IMR-90 (cell line): ENCODE measurements around the gene ANTXR2. TPM values are rescaled to one million over a fixed set of nuclear protein-coding genes. Genes with fewer than 3 reads are reported as not detected.

Experiments
- ATAC-seq: fragments of 200-7000 bp; cut with Tn5 transposase; 2 replicates; pipeline ENCODE4 v1.9.1; 2020; ENCODE audit warnings: low read depth, mild to moderate bottlenecking, moderate library complexity
- BruUV-seq: library from RNA; stranded (reverse); fragments of 400-500 nt; replicated peaks from 2 replicates; lab custom pipeline; 2021; lab: Mats Ljungman, UMichigan
- CTCF ChIA-PET: fragments of 300-600 bp; formaldehyde crosslinking; extraction: SDS; loops from one replicate; lab custom pipeline; 2021; ENCODE audit warnings: antibody characterized with exemption; lab: Yijun Ruan, JAX
- POLR2A ChIA-PET: fragments of 300-600 bp; sonication (Branson Sonifier 250); formaldehyde crosslinking; loops from one replicate; lab custom pipeline; 2022; ENCODE audit warnings: antibody characterized with exemption; ENCODE audit not compliant: unreplicated experiment; lab: Charles Lee
- DNase-seq: peaks from one replicate; pipeline ENCODE4 v3.0.0; 2013
- H2AFZ ChIP-seq: replicated peaks from 2 replicates; pipeline ENCODE3; 2013; ENCODE audit warnings: low read length, mild to moderate bottlenecking; ENCODE audit not compliant: poor library complexity
- H2AK5ac ChIP-seq: 2 replicates; pipeline ENCODE4 v1.6.1; 2013; ENCODE audit warnings: low read depth, low read length, inconsistent platforms
- H2AK9ac ChIP-seq: replicated peaks from 2 replicates; pipeline ENCODE3; 2013; ENCODE audit warnings: mild to moderate bottlenecking, low read depth, low read length, moderate library complexity; ENCODE audit not compliant: poor library complexity
- H2BK120ac ChIP-seq: 2 replicates; pipeline ENCODE4 v1.6.1; 2013; ENCODE audit warnings: low read depth, low read length, inconsistent platforms
- H2BK15ac ChIP-seq: 3 replicates; pipeline ENCODE4 v1.6.1; 2013; ENCODE audit warnings: low read depth, low read length, inconsistent platforms
- H2BK20ac ChIP-seq: 2 replicates; pipeline ENCODE4 v1.6.1; 2013; ENCODE audit warnings: low read depth, mild to moderate bottlenecking, inconsistent platforms, low read length, moderate library complexity
- H2BK5ac ChIP-seq: 2 replicates; pipeline ENCODE4 v1.6.1; 2013; ENCODE audit warnings: mild to moderate bottlenecking, low read depth, low read length, inconsistent platforms; ENCODE audit not compliant: poor library complexity, severe bottlenecking
- H3K14ac ChIP-seq: replicated peaks from 2 replicates; pipeline ENCODE4 v1.6.1; 2013; ENCODE audit warnings: low read depth, low read length, inconsistent platforms
- H3K18ac ChIP-seq: 2 replicates; pipeline ENCODE4 v1.6.1; 2013; ENCODE audit warnings: low read depth, low read length, control low read depth
- H3K23ac ChIP-seq: 2 replicates; pipeline ENCODE4 v1.6.1; 2013; ENCODE audit warnings: low read depth, low read length, inconsistent platforms
- H3K27ac ChIP-seq: 2 replicates; pipeline ENCODE4 v1.5.1; 2013; ENCODE audit warnings: mild to moderate bottlenecking, control low read depth, low read length; ENCODE audit not compliant: insufficient read depth
- H3K27me3 ChIP-seq: 2 replicates; pipeline ENCODE4 v1.6.1; 2013; ENCODE audit warnings: low read length; ENCODE audit not compliant: control insufficient read depth, insufficient read depth
- H3K36me3 ChIP-seq: 2 replicates; pipeline ENCODE4 v1.6.1; 2013; ENCODE audit warnings: low read length, mixed read lengths; ENCODE audit not compliant: control insufficient read depth, insufficient read depth
- H3K4ac ChIP-seq: 2 replicates; pipeline ENCODE4 v1.6.1; 2013; ENCODE audit warnings: low read depth, low read length, inconsistent platforms
- H3K4me1 ChIP-seq: 2 replicates; pipeline ENCODE4 v1.6.1; 2013; ENCODE audit warnings: low read length, mixed read lengths; ENCODE audit not compliant: control insufficient read depth, insufficient read depth
- H3K4me2 ChIP-seq: 2 replicates; pipeline ENCODE4 v1.6.1; 2013; ENCODE audit warnings: low read depth, mild to moderate bottlenecking, control low read depth, low read length, moderate library complexity
- H3K4me3 ChIP-seq: 2 replicates; pipeline ENCODE4 v1.5.1; 2013; ENCODE audit warnings: low read depth, mild to moderate bottlenecking, control low read depth, low read length, moderate library complexity; ENCODE audit not compliant: insufficient read depth
- H3K56ac ChIP-seq: 2 replicates; pipeline ENCODE4 v1.6.1; 2013; ENCODE audit warnings: low read length, inconsistent platforms; ENCODE audit not compliant: insufficient read depth; ENCODE audit errors: extremely low read depth
- H3K79me1 ChIP-seq, 2 experiments: 2 replicates each; pipeline ENCODE4 v1.6.1; 2013; ENCODE audit warnings: low read length in 2 of 2, inconsistent platforms in 1 of 2, low read depth in 1 of 2
- H3K9ac ChIP-seq: 2 replicates; pipeline ENCODE4 v1.6.1; 2013; ENCODE audit warnings: low read depth, low read length, control low read depth
- H3K9me1 ChIP-seq: 2 replicates; pipeline ENCODE4 v1.6.1; 2013; ENCODE audit warnings: low read length, inconsistent platforms; ENCODE audit not compliant: insufficient read depth
- H3K9me3 ChIP-seq: 2 replicates; pipeline ENCODE4 v1.6.1; 2013; ENCODE audit warnings: low read length; ENCODE audit not compliant: control insufficient read depth, insufficient read depth
- H4K20me1 ChIP-seq: 2 replicates; pipeline ENCODE4 v1.6.1; 2013; ENCODE audit warnings: low read length, inconsistent platforms; ENCODE audit not compliant: insufficient read depth
- H4K5ac ChIP-seq: 2 replicates; pipeline ENCODE4 v1.6.1; 2013; ENCODE audit warnings: mild to moderate bottlenecking, low read depth, low read length, control low read depth
- H4K8ac ChIP-seq, 2 experiments: 2 replicates each; pipeline ENCODE4 v1.6.1; 2013; ENCODE audit warnings: low read depth in 2 of 2, low read length in 2 of 2, control low read depth in 1 of 2, inconsistent platforms in 1 of 2
- H4K91ac ChIP-seq: 2 replicates; pipeline ENCODE4 v1.6.1; 2013; ENCODE audit warnings: low read depth, low read length, inconsistent platforms; ENCODE audit not compliant: insufficient read depth
- BHLHE40 ChIP-seq: fragments of 150-350 bp; IDR thresholded peaks from 2 replicates; pipeline ENCODE4 v1.6.1; 2016; ENCODE audit warnings: mild to moderate bottlenecking, low read depth, low read length
- CEBPB ChIP-seq: IDR thresholded peaks from 2 replicates; pipeline ENCODE4 v1.6.1; 2012; ENCODE audit warnings: low read depth, low read length, improper control_type of control experiment
- ELK1 ChIP-seq: fragments of 150-350 bp; IDR thresholded peaks from 2 replicates; pipeline ENCODE4 v1.6.1; 2016; ENCODE audit warnings: low read depth, mild to moderate bottlenecking, low read length, moderate library complexity, borderline replicate concordance
- FOS ChIP-seq: fragments of 150-350 bp; IDR thresholded peaks from 2 replicates; pipeline ENCODE4 v1.6.1; 2016; ENCODE audit warnings: low read depth, low read length
- MAFK ChIP-seq: IDR thresholded peaks from 2 replicates; pipeline ENCODE4 v1.6.1; 2012; ENCODE audit warnings: low read depth, low read length, improper control_type of control experiment
- MAZ ChIP-seq: IDR thresholded peaks from 2 replicates; pipeline ENCODE4 v1.6.1; 2012; ENCODE audit warnings: low read depth, mild to moderate bottlenecking, low read length, improper control_type of control experiment, moderate library complexity, borderline replicate concordance
- MXI1 ChIP-seq: IDR thresholded peaks from 2 replicates; pipeline ENCODE4 v1.6.1; 2012; ENCODE audit warnings: low read depth, mild to moderate bottlenecking, low read length, moderate library complexity, borderline replicate concordance
- POLR2A ChIP-seq: IDR thresholded peaks from 2 replicates; pipeline ENCODE4 v1.6.1; 2012; ENCODE audit warnings: mild to moderate bottlenecking, low read depth, low read length
- RAD21 ChIP-seq: IDR thresholded peaks from 2 replicates; pipeline ENCODE4 v1.6.1; 2012; ENCODE audit warnings: low read length, improper control_type of control experiment
- RCOR1 ChIP-seq: IDR thresholded peaks from 2 replicates; pipeline ENCODE4 v1.6.1; 2012; ENCODE audit warnings: mild to moderate bottlenecking, low read length, improper control_type of control experiment; ENCODE audit not compliant: insufficient replicate concordance
- WGBS, 2 experiments: methylation state at CpG; one replicate each; pipeline versions ENCODE4 v1.1.5 to v1.1.7; 2013; ENCODE audit warnings: missing lambda C conversion rate in 2 of 2; ENCODE audit not compliant: insufficient read length in 1 of 2; ENCODE audit errors: extremely low coverage in 2 of 2; 5-methylcytosine and 5-hydroxymethylcytosine counted together
- dilution Hi-C: fragments of 300-500 bp; cut with HindIII; formaldehyde crosslinking; loops from one replicate; pipeline ENCODE4 v1.14.3; 2018; ENCODE audit warnings: low sequenced_read_pairs; ENCODE audit not compliant: unreplicated experiment
- in situ Hi-C: fragments of 300-500 bp; cut with MboI; formaldehyde crosslinking; loops from 3 replicates; pipeline ENCODE4 v1.14.3; 2019; ENCODE audit warnings: low sequenced_read_pairs, inconsistent platforms, mixed read lengths
- intact Hi-C: fragments of 100-400 bp; cut with micrococcal nuclease; formaldehyde crosslinking; loops from 2 replicates; pipeline ENCODE4 v1.10.0; 2022
- polyA plus RNA-seq, 3 experiments: library from polyadenylated mRNA; depleted of rRNA; stranded (reverse); fragments of >200 nt; gene quantifications; 2 replicates each; pipeline ENCODE4 v1.2.3, GENCODE V29; 2012; ENCODE audit warnings: low replicate concordance in 1 of 3
- total RNA-seq: library from RNA; depleted of rRNA; stranded (reverse); fragments of >200 nt; gene quantifications from 2 replicates; pipeline ENCODE4 v1.2.3, GENCODE V29; 2012
- TF ChIP-seq, protein P1 (sequence below): fragments of 150-350 bp; IDR thresholded peaks from 2 replicates; pipeline ENCODE4 v1.6.1; 2017; ENCODE audit warnings: mild to moderate bottlenecking, antibody characterized with exemption, low read length, low read depth

The ANTXR2 gene
- total and polyA plus RNA-seq, 2 of the 4 experiments (the other 2 are of a cell fraction), result 46.8 to 88.5 TPM

GRCh38 chr4:80088471-80088870 lies 15.4 kb upstream of the ANTXR2 start:
- DNase-seq, result no peak
- H2BK120ac ChIP-seq, result no peak overlapping the region
- no peak overlapping the region for H2BK20ac ChIP-seq
- H3K9me1 ChIP-seq, result no peaks in the 10 kb centered on the region
- no peak overlapping the region for H2AFZ ChIP-seq
- no peaks in the 10 kb centered on the region for H3K9me3 ChIP-seq
- H3K4me1 ChIP-seq, result no peaks in the 10 kb centered on the region
- no peak overlapping the region for H4K8ac ChIP-seq
- dilution Hi-C loops (no loop called here), intact Hi-C loops (no loop called here), in situ Hi-C loops (no loop called here)
- H3K27ac ChIP-seq, result no peak overlapping the region
- no peak overlapping the region for H4K91ac ChIP-seq
- no CpG with 5 or more reads among the region's 1 CpG for WGBS, 2 experiments
- no peak overlapping the region for H3K23ac ChIP-seq
- H4K20me1 ChIP-seq, result no peaks in the 10 kb centered on the region
- no peak overlapping the region for H4K5ac ChIP-seq
- H3K56ac ChIP-seq, result no peak overlapping the region
- POLR2A ChIA-PET, result no interaction called here
- CTCF ChIA-PET, result interaction anchor here (0.5 kb wide), 1 partner anchor 10 kb away, joined by 3 read pairs; no protein-coding TSS in a partner anchor
- TF ChIP-seq, protein P1, sequence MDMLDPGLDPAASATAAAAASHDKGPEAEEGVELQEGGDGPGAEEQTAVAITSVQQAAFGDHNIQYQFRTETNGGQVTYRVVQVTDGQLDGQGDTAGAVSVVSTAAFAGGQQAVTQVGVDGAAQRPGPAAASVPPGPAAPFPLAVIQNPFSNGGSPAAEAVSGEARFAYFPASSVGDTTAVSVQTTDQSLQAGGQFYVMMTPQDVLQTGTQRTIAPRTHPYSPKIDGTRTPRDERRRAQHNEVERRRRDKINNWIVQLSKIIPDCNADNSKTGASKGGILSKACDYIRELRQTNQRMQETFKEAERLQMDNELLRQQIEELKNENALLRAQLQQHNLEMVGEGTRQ, result no peak
- TF ChIP-seq RAD21 (no peak), MAZ (no peak), FOS (no peak), POLR2A (no peak), CEBPB (no peak), BHLHE40 (no peak), MXI1 (no peak), RCOR1 (no peak), ELK1 (no peak), MAFK (no peak)
- no peak overlapping the region for H3K14ac ChIP-seq
- H2BK5ac ChIP-seq, result no peak overlapping the region
- H3K36me3 ChIP-seq, result no peaks in the 10 kb centered on the region
- no peak overlapping the region for H3K18ac ChIP-seq
- H2AK9ac ChIP-seq, result no peak overlapping the region
- no peaks in the 10 kb centered on the region for H3K27me3 ChIP-seq
- no peak overlapping the region for H3K4ac ChIP-seq
- H3K4me3 ChIP-seq, result no peak overlapping the region
- H3K4me2 ChIP-seq, result no peak overlapping the region
- no peak for ATAC-seq
- H3K9ac ChIP-seq, result no peak overlapping the region
- no peak overlapping the region for H2BK15ac ChIP-seq
- no peak overlapping the region for H2AK5ac ChIP-seq
- no TSS peak for BruUV-seq
- H3K79me1 ChIP-seq, result no peaks in the 10 kb centered on the region
